ENCODE results near the gene PRRG1.

DNA sequence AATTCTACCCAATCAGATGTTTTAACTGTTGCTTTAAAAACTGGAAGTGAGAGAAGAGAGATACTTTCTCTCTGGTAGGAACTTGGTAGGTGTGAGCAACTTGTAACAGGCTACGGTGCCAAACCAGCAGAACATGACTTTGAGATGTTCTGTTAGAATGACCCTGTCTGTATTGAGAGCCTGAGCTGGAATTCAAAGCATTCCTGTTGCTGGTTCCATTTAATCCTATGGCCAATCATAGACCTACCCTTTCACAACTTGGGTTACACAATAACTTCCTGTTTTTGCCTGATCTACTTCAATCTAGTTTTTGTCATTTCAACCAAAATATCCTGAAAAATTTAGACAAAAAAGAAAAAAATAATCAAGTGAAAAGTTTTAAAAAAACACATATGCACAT, 1.7 kb upstream of the PRRG1 start:
- TF ChIP-seq GATA3 (IDR thresholded peaks at IDR 0.05; ENCODE audit: low read depth, low read length) (no peak), GATA2 (IDR thresholded peaks at IDR 0.05; ENCODE audit: low read depth, low read length) (no peak)
